HG03280 (cell line): Measurements from ENCODE around the gene SORCS3.
"Not testable (repeated sequence)": the region's sequence is repeated elsewhere in the genome, so short reads cannot be mapped to it uniquely, and the experiment has no call there.

Experiments used
- ATAC-seq: cut with Tn5 transposase; IDR thresholded peaks from one replicate; pipeline ENCODE4 v1.9.1; 2021; ENCODE audit warnings: mild to moderate bottlenecking, moderate library complexity; ENCODE audit not compliant: unreplicated experiment

SORCS3 gene

GRCh38 chr10:104689105-104689504 is 48.0 kb downstream of the SORCS3 start:
- no peak for ATAC-seq

DNA sequence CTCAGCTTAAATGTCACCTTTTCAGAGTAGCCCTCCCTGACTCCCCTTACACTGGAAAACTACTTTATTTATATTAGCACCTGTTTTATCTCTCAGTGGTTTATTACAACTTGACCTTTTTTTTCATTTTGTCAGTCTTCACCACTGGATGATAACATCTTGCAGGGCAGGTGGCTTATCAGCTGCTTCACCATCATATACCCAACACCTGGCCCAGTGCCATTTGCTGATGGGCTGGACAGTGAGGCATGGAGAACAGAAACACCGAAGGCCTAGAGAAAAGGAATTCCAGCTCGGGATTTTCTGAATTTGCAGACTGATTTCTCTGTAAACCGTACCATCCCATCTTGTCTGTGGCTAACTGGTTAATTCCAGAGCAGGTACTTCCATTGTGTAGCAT is 48.5 kb downstream of the SORCS3 start:
- no peak for ATAC-seq

DNA sequence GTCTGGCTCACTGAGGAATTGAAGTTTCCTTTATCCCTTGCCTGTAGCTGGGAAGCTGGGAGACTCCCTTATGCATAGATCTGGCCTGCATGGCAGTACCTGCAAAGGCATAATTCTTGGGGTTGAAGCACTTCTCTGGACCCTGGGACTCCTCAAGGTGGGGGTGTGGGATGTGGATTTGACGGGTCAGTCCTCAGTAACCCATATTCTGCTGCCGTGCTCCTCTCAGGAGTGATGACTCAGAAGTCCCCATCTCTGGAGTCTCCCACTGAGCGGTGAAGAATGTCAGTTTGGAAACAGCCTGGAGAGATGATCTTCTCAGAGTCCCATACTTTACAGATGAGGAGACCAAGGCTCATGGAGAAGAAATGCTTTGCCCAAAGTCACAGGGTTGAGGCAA is 49.0 kb downstream of the SORCS3 start:
- no peak for ATAC-seq

DNA sequence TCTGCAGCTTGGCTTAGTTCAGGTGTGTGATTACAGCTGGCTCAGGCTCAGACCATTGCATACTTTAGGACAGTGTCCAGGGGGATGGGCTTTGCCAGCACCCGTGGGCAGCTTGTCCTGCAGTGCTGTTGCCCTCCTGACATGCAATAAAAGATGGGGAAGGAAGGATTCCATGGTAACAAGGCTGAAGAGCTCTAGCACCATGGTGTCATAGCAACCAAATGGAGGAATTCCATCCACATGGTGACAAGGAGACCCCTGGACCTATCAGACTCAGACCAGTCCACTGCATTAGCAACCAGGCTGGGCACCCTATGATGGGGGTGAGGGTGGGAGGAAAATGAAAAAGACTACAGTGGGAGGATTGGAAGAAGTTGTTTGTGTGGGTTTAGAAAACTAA is 49.9 kb downstream of the SORCS3 start:
- no peak for ATAC-seq

DNA sequence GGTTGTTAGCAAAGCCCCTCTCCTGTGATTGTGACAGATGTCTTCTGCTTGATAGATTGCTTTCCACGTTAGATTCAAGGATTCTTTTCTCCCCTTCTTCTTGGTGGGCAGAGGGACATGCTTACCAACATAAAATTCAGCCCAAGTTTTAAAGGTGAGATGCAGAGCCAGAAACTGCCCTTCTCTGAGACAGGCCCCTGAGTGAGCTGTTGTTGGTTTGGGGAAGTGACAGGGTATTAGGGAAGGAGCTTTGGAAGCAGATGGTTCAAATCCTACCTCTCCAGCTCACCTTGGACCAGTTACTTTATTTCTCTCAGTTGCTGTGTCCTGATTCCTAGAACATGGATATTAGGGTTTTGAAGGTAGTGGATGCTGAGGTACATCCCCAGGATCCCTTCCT is 53.0 kb downstream of the SORCS3 start:
- ATAC-seq, result no peak

DNA sequence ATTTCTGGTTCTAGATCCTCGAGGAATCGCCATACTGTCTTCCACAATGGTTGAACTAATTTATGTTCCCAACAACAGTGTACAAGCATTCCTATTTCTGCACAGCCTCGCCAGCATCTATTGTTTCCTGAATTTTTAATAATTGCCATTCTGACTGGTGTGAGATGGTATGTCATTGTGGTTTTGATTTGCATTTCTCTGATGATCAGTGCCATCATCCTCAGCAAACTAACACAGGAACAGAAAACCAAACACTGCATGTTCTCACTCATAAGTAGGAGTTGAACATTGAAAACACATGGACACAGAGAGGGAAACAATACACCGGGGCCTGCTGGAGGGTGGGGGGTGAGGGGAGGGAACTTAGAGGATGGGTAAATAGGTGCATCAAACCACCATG is 62.2 kb downstream of the SORCS3 start:
- not testable (repeated sequence) for ATAC-seq

GRCh38 chr10:104706886-104707285 is 65.8 kb downstream of the SORCS3 start:
- ATAC-seq, result no peak

DNA sequence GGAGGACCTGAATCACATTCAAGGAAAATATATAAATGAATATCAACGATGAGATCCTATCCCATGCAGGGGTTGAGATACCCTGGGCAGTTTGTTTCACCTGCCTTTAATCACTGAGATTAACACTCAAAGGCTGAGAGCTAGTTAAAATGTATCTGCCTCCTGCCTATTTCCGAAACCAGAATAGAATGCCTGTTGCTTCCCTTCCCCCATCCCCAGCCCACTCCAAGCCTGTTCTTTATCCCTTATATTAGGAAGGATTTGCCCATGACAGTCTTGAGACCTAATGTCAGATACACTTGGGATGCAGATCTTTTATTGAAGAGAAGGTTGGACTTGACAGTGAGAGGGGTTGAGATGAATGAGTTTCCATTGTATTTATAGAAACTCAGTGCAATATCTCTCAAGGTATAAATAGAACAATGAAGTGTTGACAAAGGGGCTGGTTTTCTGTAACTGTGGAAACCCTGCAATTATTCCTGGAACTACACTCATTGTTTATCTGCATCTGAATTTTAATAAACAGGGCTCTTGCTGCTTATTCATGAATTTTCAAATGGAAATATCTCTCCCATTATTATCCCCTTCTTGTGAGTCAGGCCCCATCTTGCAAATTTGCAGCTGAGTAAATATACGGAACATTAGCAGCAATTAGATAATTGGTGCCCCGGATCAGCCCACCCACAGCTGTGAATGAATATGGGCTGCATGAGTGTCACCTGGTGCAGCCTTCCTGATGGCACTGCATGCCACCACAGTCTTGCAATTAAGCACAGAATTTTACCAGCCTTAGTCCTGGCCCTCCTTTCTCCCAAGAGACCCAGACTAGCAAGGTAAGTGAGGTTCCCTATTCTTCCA is 66.7 kb downstream of the SORCS3 start:
- ATAC-seq, result no peak

DNA sequence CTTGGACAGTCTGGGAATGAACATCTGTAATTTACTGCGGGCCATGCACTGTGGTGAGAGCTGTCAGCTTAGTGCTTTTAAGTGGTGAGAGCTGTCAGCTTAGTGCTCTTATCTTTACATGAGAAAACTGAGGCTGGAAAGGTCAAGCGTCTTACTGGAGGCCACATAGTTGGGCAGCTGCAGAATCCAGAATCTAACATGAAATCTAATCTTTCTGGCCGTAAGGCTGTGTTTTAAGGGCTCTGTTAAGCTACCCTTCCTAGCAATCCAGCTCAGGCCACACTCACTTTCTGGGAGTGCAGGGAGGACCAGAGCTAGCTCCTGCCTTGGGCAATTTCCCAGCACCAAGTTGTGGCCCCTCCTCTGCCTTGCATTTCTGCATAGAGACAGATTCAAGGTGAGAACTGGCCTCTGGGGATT is 70.2 kb downstream of the SORCS3 start:
- ATAC-seq, result no peak

- not testable (repeated sequence) for ATAC-seq
Measured at GRCh38 chr10:104730593-104730992, 89.5 kb downstream of the SORCS3 start.

- ATAC-seq, result no peak
Measured at GRCh38 chr10:104731192-104731591, 90.1 kb downstream of the SORCS3 start.

DNA sequence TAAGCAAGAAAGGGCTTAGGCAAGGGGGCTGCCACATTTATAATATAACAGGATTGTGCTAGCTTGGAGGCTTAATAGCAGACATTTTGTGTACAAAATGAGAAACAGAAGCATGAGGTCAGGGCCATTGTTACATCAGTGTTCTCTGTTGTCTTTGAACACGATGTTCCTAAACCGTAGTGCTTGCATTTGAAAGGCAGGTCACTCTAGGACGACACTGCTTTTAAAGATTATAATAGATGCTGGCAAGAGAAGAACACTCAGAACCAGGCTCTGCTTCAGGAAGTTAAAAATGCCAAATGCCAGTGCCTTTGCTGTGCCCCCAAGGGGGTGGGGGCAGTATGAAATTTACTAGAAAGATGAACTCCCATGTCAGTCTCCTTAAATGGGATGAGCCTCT is 91.1 kb downstream of the SORCS3 start:
- ATAC-seq, result no peak

- no peak for ATAC-seq
Measured at GRCh38 chr10:104734433-104734832, 93.3 kb downstream of the SORCS3 start.

DNA sequence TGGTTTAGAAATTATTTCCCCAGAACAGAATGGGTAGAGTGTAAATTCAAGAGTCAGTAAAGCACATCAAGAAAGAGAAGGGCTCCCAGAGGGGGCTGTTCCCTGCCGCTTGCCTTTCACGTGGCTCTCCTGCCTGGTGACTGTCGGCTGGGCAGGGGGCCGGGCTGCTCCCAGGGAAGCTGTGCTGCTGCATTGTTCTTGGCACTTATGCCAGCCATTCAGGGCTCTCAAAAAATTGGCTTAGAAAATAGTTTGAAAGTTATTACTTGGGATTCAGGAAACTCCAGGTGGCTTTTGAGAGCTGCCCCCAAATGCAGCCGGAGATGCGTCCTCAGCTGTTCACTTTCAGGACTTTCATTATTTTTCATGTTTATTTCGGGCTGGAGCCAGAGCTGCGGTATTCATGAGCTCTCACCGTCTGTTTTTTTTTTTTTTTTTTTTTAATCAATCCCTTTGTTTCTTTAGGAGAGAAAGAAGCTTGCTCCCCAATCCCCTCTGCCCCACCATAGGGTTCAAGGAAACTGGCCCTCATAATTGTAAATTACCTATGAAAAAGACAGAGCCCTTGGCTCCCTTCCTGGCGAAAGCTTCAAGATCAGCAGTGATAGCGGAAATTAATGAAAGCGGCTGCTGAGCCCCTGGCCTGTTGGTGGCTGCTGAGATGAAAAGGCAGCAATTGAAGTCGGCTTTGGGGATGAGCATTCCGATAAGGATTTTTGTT is 94.1 kb downstream of the SORCS3 start:
- ATAC-seq, result no peak

DNA sequence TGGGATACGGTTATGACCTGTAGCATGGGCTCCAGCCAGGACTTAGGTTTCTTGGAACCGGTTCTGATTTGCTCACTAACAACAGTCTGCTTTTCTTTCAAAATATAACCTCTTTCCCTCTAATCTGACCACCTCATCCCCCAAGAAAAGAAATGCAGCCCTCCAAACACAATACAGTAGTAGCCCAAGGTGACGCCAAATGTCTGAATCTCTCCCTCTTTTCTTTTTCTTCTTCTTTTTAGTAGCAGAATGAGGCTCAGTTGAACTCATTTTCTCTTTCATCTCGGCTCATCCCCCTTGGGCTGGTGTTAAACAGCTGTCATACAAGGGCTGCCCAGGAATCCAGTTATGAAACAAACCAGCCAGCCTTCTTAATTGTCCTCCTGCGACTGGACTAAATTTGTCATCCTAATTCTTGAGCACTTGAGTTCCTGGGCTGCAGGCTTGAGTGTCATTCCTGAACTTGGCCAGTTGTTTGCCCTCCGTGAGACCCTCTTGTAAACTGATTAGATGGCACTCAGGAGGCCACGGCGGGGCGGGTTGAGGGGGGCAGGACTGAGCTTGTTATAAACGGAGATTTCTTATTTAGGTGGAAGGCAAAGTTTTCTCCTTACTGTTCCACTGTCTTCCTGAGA is 94.8 kb downstream of the SORCS3 start:
- no peak for ATAC-seq

DNA sequence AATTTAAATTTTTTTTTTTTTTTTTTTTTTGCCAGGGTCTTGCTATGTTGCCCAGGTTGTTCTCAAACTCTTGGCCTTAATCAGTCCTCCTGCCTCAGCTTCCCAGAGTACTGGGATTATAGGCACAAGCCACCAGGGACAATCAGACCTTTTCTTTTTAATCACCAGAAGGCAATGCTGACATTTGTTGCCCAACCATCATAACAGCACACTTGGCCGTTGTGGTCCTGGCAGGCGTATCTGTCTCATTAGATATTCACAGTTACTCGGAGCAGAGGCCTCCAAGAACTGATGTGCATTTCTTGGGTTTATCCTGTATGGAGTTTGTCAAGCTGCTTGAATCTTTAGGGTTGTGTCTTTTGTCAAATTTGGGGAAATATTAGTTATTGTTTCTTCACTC is 100.0 kb downstream of the SORCS3 start:
- no peak for ATAC-seq

DNA sequence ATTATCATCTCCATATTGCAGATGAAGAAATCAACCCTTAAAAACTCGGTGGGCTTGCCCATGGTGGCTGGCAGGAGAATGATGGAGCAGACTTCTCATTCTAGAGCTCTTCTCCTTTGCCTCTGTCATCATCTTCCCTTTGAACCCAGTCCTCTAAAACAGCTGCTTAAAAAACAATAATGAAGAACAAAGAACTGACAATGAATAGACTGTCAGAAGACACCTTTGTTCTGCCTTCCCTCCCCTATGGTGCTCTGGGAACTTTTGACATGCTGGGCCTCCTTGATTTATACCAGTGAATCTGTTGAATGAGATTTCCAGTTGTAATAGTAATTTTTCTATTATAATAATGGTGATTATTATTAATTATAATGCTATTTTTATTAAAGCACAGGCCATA is 103.0 kb downstream of the SORCS3 start:
- ATAC-seq, result no peak

DNA sequence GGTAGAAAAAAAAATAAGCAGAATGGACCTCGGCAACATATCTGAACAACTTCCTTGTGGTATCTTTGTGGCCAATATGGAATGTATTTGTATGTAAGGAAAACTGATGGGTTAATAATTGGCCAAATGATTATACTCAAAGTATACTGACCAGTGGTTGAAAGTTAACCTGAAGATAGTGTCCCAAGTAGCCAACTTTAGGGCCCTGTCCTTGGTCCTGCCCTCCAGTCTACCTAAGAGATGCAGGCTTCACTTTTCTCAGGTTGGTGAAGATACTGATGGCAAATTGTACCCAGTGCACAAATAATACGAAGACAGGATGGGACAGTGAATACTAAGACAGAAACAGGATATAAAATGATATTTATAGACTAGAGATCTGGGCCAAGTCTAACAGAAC is 109.2 kb downstream of the SORCS3 start:
- ATAC-seq, result no peak

DNA sequence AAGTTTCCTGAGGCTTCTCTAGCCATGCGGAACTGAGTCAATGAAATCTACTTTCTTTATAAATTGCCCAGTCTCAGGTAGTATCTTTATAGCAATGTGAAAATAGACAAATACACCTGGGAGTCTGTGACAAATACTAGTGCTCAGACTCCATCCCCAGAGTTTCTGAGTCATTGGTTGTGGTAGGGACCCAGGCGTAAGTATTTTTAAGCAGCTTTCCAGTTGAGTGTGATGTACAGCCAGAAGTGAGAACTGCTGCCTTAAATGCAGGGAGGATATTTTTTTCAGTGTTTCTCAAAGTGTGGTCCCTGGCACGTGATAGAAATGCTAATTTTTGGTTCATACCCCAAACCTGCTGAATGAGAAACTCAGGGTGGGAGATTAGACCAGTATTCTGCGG is 121.7 kb downstream of the SORCS3 start:
- ATAC-seq, result no peak

GRCh38 chr10:104766341-104766740 is 125.3 kb downstream of the SORCS3 start:
- ATAC-seq, result no peak

DNA sequence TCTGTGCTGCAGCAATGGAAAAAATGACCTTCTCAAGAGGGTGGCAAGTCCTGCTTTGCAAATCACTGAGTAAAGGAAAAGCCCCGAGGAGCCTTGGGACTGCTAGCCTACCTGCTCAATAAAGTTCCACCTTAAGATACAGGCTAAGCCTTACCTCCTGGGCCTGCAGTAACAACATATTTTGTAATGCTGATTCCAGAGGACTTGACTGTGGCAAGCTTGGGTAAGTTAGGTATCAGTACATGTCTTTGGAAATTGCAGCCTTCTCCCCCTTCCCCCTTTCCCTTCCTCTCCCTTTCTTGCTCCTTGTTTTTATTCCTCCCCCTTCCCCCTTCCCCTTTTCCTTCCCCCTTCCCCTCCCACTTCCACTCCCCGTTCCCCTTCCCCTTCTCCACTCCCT is 126.2 kb downstream of the SORCS3 start:
- no peak for ATAC-seq

GRCh38 chr10:104767745-104768144 is 126.7 kb downstream of the SORCS3 start:
- no peak for ATAC-seq
